ENCODE measurements around the gene GADD45G.

Gene GADD45G

DNA sequence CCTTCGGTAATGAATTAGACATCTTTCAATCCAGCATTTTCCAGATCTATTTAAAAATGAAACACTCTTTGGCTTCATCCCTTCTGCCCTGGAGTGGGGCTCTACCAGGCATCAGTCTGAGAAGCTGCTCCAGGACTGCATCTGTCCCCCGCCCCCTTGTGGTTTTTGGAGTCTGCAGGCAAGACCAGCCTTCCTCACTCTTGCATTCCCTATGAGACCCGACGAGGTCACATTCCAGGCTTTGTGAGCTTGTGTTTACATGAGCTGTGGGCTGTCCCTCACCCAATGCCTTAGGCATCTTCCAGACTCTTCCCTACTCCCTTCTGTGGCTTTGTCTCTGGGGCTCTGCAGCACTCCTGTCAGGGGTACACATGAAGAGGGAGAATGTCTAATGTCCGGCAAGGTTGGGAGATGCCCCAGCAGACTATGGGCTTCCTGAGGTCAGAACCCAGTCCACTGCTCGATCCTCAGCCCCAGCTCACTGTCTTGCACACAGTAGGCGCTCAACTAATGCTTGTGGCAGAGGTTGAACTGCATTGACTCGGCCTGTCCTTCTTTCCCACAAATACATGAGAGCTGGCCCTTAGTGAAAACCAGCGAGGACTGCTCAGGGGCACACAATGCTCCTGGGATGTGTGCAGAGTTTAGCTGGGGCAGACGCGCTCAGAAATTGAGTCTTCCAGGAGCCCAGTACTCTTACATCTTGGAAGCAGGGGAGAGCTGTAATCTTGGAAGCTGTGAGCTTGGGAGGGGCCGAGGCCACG, 11.7 kb upstream of the GADD45G start:
- no peak for DNase-seq

DNA sequence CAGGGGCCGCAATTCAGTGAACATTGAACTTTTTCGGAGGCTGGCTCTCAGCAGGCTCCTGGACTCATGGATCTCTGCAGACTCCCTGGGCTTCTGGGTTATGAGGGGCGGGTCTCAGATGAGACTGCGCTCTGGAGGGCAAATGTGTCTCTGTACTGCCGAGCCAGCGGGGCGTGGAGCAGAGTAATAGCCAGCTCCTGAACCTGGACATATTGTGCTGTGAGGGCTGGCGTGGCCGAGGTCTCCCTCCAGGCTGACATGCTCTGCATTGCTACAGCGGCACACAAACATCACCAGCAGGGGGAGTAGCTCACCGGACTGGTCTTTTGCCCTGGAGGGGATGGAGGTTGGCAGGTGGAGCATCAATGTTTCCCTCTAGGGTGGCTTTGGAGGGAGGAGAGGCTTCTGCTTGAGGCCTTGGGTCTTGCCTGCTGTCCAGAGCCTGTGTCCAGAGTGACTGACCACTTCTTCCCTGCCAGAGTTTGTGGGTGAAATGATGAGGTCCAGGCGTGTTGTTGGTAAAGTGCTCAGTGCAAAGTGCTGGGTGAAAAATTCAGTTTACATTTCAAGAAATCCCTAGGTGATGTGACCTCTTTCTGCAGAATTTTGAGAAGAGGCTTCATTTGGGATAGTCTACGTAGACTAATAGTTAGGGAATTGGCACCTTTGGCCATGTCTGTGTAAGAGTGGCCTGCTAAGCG, 10.9 kb upstream of the GADD45G start:
- peak; percentile 81 for DNase-seq

GRCh38 chr9:89594811-89595550, 9.8 kb upstream of the GADD45G start:
- DNase-seq: no peak

DNA sequence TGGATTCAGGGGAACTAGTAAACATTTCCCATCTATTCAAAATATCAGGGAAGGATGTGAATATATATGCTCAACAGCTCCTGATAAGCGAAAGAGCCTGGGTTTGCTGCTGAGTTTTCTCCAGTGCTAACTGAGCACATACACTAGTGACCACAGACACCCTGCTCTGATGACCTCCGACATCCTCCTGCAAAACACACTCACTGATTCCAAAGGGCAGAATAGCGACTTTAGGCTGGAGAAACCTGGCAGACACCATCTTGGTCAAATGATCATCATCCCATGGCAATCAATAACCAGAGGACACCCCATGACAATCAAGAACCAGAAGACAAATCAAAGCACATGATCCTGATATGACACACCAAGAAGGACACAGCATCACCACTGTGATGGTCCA, 9.2 kb upstream of the GADD45G start:
- no peak for DNase-seq

GRCh38 chr9:89596937-89597555, 7.8 kb upstream of the GADD45G start:
- no peak for DNase-seq

DNA sequence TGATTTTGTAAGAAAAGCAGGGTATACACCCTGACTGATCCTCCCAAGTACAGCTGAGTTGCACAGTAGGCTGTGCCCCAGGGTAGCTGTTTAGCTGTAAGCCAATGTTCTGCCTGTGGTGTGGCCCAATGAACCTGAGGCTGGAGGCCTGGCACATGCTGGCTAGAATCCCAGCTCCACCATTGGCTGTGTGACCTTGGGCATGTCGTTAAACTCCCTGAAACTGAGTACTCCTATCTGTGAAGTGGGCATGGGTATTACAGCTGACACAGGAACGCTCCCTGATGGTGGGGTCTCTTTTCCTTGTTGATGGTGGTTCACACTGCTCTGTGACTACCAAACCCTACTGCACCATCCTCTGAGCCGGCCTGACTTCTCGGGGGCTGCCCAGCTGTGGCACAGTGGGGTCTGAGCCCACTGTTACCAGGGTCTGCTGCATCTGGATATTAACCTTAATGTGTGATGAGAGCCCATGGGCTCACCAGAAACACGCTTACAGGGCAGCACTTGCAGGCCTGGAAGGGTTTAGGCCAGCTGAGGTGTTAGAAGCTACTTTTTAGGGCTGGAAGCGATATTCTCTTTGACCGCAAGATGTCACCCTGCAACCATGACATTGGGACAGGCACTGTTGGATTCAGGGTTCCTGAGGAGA, 7.0 kb upstream of the GADD45G start:
- peak; percentile 64 for DNase-seq

DNA sequence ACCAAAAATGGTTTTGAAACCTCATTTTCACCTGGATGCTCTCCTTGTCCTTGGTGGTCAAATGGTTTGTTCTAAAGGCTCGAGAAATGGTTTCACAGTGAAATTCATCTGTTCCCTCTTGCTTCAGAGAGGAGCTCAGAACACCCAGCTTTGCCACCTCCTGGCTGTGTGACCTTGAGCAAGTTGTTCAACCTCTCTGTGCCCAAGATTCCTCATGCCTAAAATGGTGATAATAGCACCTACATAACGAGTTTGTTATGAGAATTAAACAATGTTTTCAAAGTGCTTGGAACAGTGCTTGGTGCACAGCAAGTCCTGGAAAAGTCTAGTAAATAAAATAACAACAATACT, 6.5 kb upstream of the GADD45G start:
- DNase-seq: no peak

DNA sequence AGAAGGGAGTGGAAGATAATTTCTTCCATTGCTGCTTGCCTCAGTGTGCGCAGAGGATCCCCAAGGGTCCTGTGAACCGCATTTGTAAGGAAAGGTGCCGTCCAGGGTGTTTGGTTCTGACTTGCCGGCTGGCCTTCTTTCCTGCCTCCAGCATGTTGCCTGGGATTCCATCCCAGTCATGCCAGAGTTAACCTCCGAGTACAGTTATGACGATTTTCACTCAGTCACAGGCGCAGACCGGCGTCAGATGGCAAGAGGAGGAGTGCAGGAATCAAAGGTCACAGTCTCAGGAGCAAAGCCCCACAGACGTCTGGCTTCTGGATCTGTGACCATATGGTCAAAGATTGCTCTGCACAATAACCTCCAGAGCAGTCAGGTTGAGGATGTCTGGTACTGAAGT, 5.9 kb upstream of the GADD45G start:
- DNase-seq: no peak

DNA sequence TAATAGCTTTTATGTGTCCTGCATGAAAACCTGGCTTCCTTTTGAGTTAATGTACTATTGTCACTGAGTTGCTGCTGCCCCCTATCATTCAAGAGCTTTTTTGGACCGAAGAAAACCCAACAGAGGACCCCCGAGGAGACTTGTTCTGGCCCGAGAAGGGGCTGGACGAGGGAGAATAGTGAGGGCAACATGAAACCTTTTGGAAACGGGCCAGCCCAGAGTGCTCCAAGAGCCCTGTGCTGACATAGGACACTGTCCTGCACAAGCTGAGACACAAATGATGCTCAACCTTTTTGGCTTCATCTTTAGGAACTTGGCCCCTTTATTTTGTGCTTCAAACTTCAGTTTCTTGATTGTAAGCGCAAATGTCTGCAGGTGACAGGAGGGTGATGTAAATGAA, 4.0 kb upstream of the GADD45G start:
- DNase-seq: no peak

DNA sequence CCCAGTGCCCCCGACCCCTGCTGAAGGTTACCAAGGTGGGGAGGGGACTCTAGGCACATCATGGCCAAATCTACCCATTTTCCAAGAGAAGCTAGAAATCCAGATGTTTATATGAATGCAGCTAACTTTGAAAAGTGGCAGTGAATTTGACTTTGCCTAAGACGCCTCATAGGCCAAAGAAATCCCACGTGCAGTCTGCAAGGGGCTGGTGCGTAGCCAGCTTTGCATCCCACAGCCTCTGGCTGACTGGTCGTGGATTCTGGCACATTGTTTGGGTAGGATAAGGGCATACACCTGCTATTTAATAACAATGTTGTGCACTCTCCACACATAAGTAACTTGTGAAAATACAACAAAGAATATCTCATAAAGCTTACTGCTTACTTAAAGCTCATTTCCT, 3.5 kb upstream of the GADD45G start:
- DNase-seq: no peak

DNA sequence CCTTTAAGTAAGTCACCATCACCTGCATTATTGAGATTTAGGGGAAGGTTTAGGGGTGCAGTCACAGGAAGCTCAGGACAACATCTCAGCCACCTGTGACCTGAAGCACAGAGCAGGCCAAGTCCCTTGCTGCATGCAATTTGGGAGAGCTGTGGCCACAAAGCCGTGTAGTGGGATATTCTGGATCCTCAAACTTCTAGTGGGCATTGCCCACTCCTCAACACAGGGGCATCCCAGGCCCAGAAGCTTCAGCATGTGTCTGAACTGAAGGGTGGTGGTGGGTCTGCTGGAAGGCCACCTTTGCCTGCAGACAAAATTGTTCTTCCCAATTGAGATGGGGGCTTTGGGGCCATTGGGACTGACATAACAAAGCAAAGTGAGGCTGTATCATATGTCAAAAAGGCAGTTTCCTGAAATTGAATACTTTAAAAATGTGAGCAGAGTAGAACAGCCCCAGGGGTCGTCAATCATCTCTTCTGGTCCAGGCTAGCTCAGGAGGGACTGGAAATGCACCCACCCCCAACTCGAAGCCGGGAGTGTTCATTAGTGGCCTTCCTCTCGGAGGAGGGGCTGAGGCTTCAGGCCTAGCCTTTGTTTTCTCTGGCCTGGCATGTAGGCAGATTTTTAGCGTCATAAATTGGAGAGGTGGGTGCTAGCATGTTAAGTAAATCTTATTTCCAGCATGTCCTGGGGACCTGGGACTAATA, 2.8 kb upstream of the GADD45G start:
- DNase-seq: no peak

GRCh38 chr9:89602978-89603766, 1.6 kb upstream of the GADD45G start:
- peak; percentile 94 for DNase-seq

DNA sequence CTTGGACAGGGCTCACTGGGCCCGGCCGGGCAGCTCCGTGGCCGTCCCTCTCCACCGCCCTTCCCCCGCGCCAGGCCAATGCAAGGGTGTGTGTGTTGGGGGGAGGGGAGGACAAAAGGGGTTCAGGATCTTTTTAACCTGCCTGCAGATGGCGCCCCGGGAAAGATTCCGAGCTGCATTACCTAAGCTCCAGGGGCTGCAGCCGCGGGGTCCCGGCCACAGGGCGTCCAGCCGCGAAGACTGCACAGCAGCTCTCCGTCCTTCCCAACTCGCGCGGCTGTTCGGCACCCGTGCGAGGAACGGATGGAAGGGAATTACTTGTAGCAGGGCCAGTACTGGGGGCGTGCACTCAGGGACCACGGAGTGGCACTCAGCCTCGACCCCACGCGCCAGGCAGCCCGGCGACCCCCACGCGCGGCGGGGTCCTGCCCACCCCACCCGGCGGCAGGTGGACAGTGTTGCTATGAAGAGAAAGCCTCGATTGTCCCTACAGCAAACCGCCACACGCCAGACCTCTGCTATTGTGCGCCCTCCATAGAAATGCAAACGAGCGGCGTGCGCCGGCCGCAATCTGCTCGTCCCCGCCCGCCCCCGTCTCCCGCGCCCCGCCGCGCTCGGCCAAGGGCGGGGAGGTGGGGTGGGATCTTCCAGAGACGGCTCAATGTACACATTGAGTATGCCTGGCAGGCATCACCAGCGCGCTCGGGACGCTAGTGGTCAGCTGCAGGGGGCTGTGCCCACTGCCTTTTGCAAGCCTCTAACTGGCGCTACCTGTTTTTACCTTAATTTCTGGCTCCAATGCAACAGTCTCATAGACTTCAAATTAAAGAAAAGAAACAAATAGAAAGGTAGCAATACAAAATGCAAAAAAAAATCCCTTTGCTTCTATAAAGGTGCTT, 796 bp upstream of the GADD45G start:
- peak; percentile 56 for DNase-seq

DNA sequence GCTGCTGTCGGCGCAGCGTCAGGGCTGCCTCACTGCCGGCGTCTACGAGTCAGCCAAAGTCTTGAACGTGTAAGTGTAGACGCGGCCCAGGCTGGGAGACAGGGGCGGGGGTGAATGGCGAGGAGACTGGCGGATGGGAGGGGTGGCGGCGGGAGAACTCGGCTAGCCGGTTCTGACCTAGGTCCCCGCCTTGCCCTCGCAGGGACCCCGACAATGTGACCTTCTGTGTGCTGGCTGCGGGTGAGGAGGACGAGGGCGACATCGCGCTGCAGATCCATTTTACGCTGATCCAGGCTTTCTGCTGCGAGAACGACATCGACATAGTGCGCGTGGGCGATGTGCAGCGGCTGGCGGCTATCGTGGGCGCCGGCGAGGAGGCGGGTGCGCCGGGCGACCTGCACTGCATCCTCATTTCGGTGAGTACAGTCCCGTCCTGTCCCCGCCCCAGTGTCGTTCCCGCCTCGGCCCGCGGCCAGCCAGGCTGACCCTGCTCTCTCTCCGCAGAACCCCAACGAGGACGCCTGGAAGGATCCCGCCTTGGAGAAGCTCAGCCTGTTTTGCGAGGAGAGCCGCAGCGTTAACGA, 745 bp downstream of the GADD45G start:
- DNase-seq: peak; percentile 77

- peak; percentile 46 for DNase-seq
Observed at GRCh38 chr9:89606049-89606623, 1.3 kb downstream of the GADD45G start.

DNA sequence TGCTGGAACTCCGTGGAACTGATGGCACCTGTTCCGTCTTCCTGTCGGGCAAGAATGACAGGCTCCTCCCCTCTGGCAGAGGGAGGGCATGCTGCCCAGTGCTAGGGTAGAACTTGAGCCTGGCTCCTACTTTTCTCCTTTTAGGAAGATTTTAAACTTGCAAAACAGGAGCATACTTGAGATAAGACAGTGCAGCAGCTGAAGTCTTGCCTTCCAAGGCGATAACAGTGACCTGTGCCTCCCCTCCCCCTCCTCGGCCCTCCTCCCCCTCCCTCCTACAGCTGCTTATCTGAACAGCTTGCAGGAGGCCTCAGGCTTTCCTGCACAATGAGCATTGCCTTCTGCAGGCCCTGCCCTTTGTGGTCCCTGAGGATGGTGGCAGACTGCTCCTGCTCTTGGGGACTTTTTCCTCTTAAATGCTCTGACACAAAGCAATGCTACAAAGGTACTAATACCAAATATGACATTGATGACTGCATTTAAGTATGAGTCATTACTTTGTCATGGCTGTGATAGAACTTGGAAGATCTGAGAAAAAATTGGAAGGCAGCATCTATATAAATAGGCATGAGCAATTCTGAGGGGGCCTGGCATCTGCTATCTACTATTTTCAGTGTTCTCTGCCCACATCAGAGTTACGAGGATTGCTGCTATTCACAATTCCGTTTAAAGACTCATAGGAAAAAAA, 2.0 kb downstream of the GADD45G start:
- peak; percentile 57 for DNase-seq

GRCh38 chr9:89608641-89609335, 4.0 kb downstream of the GADD45G start:
- no peak for DNase-seq

DNA sequence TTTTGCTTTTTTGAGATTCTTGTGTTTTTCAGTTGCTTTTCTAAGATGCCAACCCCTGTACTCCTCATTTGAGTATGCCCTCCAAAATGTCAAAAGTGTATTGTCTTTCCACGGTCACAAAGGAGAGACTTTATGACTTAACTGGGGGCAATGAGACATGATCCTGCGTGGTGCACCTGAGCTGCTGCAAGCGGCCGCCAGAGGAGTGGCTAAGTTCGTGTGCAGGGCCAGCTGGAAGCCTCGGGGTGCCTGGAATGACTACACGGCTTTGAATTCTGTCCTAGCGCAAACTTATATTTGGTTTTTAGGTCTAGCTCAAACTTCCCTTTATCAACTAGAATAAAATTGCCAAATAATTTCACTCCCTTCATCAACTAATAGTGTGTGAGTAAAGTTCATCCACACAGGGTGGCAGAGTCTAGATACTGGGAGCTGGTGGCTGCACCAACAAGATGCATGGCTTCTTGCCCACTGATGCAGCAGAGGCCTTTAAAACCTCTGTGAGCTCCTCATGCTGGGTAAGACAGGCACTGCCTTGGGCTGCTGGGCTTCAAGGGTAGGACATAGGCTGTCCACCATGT, 4.7 kb downstream of the GADD45G start:
- no peak for DNase-seq
